ENCODE results near the gene ASB7.

- TF ChIP-seq CTCF (conservative IDR thresholded peaks at IDR 0.05; ENCODE audit: low read depth, low read length) (no peak), EZH2 (IDR thresholded peaks at IDR 0.05; ENCODE audit: borderline replicate concordance, low read depth, low read length, poor library complexity, severe bottlenecking) (no peak)
Measured at GRCh38 chr15:100689131-100689899, 86.9 kb downstream of the ASB7 start.

All from A673 (cell line).